Measurements from ENCODE around the gene ABHD17A.
A peak's percentile ranks its signal among the peaks of the same experiment; 100 is the strongest.

The ABHD17A gene

GRCh38 chr19:1863328-1863637, 22.0 kb downstream of the ABHD17A start, which contains the start of gene KLF16:
Gene KLF16 (minus strand): TSS chr19:1863579. CDS start chr19:1863497, 82 bp downstream.
- no peak for DNase-seq

GRCh38 chr19:1862424-1863327, 22.6 kb downstream of the ABHD17A start:
- peak; percentile 41 to 86 (median 68) for DNase-seq

- DNase-seq, result peak in 1 of 3 donors; percentile 27
Observed at GRCh38 chr19:1862068-1862423, 23.2 kb downstream of the ABHD17A start.

- peak; percentile 46 to 58 (median 48) for DNase-seq
Observed at GRCh38 chr19:1861599-1862031, 23.7 kb downstream of the ABHD17A start.

GRCh38 chr19:1860821-1861598, 24.3 kb downstream of the ABHD17A start:
- no peak for DNase-seq

GRCh38 chr19:1860042-1860775, 25.1 kb downstream of the ABHD17A start:
- DNase-seq, result peak; percentile 81 to 85 (median 83)

- DNase-seq, result no peak
Observed at GRCh38 chr19:1859331-1859781, 25.9 kb downstream of the ABHD17A start.

- no peak for DNase-seq
Observed at GRCh38 chr19:1858412-1859081, 26.7 kb downstream of the ABHD17A start.

- peak; percentile 34 to 54 (median 42) for DNase-seq
Observed at GRCh38 chr19:1857648-1858326, 27.5 kb downstream of the ABHD17A start.

- DNase-seq, result peak; percentile 93 to 94 (median 93)
Observed at GRCh38 chr19:1856698-1857603, 28.3 kb downstream of the ABHD17A start.

- DNase-seq, result no peak
Observed at GRCh38 chr19:1856345-1856697, 29.0 kb downstream of the ABHD17A start.

GRCh38 chr19:1855828-1856255, 29.5 kb downstream of the ABHD17A start:
- DNase-seq, result peak in 2 of 3 donors; percentile 27 to 33

GRCh38 chr19:1855040-1855827, 30.1 kb downstream of the ABHD17A start:
- DNase-seq, result peak; percentile 94 to 98 (median 95)

- peak in 1 of 3 donors; percentile 54 for DNase-seq
Observed at GRCh38 chr19:1854542-1855039, 30.7 kb downstream of the ABHD17A start.

- no peak for DNase-seq
Observed at GRCh38 chr19:1854039-1854541, 31.2 kb downstream of the ABHD17A start.

- peak; percentile 88 to 92 (median 91) for DNase-seq
Observed at GRCh38 chr19:1853295-1854038, 31.8 kb downstream of the ABHD17A start.

GRCh38 chr19:1852581-1853128, 32.6 kb downstream of the ABHD17A start:
- no peak for DNase-seq
